ENCODE measurements around the gene PPT1.

The PPT1 gene

GRCh38 chr1:40059338-40059959, 37.6 kb downstream of the PPT1 start:
- no peak for TF ChIP-seq CTCF (IDR thresholded peaks at IDR 0.05; ENCODE audit: insufficient read depth, low read length)
- no peak for TF ChIP-seq REST (IDR thresholded peaks at IDR 0.05; ENCODE audit: insufficient replicate concordance, low read depth)
- peak; percentile 55; the same call in 1 of the 2 replicates for TF ChIP-seq GABPA (IDR thresholded peaks at IDR 0.05; ENCODE audit: low read depth)
- TF ChIP-seq POLR2AphosphoS5 (IDR thresholded peaks at IDR 0.05; ENCODE audit: low read depth): peak; percentile 27; the same call in 1 of the 2 replicates
- peak; percentile 85 for TF ChIP-seq SPI1 (IDR thresholded peaks at IDR 0.05; ENCODE audit: borderline replicate concordance, low read depth)
- DNase-seq (ENCODE audit: low read depth in 1 of 2, low spot score in 1 of 2): peak in 1 of 2 experiments; percentile 74
- no peak overlapping the region; the same call in 1 of the 2 replicates for H3K4me3 ChIP-seq (replicated peaks; ENCODE audit: insufficient read depth, low read length)
- H3K27me3 ChIP-seq (ENCODE audit: insufficient read depth, poor library complexity, severe bottlenecking): no peaks in the 10 kb centered on the region
- H3K27ac ChIP-seq (replicated peaks): peak overlapping the region; percentile 78

DNA sequence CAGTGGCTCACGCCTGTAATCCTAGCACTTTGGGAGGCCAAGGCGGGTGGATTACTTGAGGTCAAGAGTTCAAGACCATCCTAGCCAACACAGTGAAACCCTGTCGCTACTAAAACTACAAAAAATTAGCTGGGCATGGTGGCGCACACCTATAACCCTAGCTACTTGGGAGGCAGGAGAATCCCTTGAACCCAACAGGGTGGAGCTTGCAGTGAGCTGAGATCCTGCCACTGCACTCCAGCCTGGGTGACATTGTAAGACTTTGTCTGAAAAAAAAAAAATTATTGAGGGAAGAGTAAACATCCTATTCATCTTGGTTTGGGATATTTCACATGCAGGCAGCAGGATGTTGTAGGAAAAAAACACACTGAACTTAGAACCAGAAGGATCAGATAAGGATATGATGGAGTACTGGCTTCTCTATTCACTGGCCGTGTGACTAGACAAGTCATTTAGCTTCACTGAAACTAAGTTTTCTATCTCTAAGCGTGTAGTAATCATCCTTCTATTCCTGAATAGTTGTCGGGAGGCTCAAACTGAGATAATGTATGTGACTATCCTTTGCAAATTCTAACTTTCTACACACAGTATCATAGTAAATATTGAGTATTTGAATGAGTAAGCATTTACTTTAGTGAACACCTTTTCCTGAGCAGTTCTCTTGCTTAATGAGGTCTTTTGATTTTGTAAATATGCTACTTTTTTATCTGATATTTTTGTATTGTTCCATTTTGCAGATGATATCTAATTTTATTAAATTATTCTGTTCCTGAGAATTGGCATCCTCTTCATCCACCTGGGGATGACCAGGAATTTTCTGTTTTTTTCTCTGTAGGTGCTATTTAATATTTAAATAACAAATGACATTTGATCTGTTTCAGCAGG, 38.4 kb downstream of the PPT1 start:
- TF ChIP-seq CTCF (IDR thresholded peaks at IDR 0.05; ENCODE audit: insufficient read depth, low read length): no peak
- TF ChIP-seq REST (IDR thresholded peaks at IDR 0.05; ENCODE audit: insufficient replicate concordance, low read depth): no peak
- no peak for TF ChIP-seq GABPA (IDR thresholded peaks at IDR 0.05; ENCODE audit: low read depth)
- no peak for TF ChIP-seq POLR2AphosphoS5 (IDR thresholded peaks at IDR 0.05; ENCODE audit: low read depth)
- no peak for TF ChIP-seq SPI1 (IDR thresholded peaks at IDR 0.05; ENCODE audit: borderline replicate concordance, low read depth)
- Histone ChIP-seq H3K27me3 (ENCODE audit: insufficient read depth, poor library complexity, severe bottlenecking) (no peaks in the 10 kb centered on the region), H3K27ac (replicated peaks) (peak overlapping the region; percentile 78), H3K4me3 (replicated peaks; ENCODE audit: insufficient read depth, low read length) (no peak overlapping the region)
- DNase-seq (ENCODE audit: low read depth in 1 of 2, low spot score in 1 of 2): no peak

- H3K27ac ChIP-seq (replicated peaks): peak overlapping the region; percentile 78
- TF ChIP-seq REST (IDR thresholded peaks at IDR 0.05; ENCODE audit: insufficient replicate concordance, low read depth) (no peak), GABPA (IDR thresholded peaks at IDR 0.05; ENCODE audit: low read depth) (no peak), CTCF (IDR thresholded peaks at IDR 0.05; ENCODE audit: insufficient read depth, low read length) (no peak), SPI1 (IDR thresholded peaks at IDR 0.05; ENCODE audit: borderline replicate concordance, low read depth) (no peak), POLR2AphosphoS5 (IDR thresholded peaks at IDR 0.05; ENCODE audit: low read depth) (no peak)
Observed at GRCh38 chr1:40058097-40058452, 39.0 kb downstream of the PPT1 start.

More at GRCh38 chr1:40058097-40058452, 39.0 kb downstream of the PPT1 start:
- Histone ChIP-seq H3K4me3 (replicated peaks; ENCODE audit: insufficient read depth, low read length) (no peak overlapping the region), H3K27me3 (ENCODE audit: insufficient read depth, poor library complexity, severe bottlenecking) (no peaks in the 10 kb centered on the region)
- DNase-seq (ENCODE audit: low read depth in 1 of 2, low spot score in 1 of 2): no peak
